B cell (primary cell): ENCODE results near the gene TGFBR3. TPM values are rescaled to one million over a fixed set of nuclear protein-coding genes. Genes with fewer than 3 reads are reported as not detected.

Source experiments
- ATAC-seq: fragments of 200-7000 bp; cut with Tn5 transposase; one replicate; pipeline ENCODE4 v1.10.0; 2021; ENCODE audit warnings: low read depth, mild to moderate bottlenecking, moderate number of reproducible peaks, moderate library complexity
- CTCF ChIA-PET: fragments of 350-600 bp; sonication (Branson Sonifier 250); formaldehyde crosslinking; loops from one replicate; lab custom pipeline; 2021; ENCODE audit warnings: antibody characterized with exemption, inconsistent platforms; lab: Charles Lee
- POLR2A ChIA-PET: fragments of 350-600 bp; sonication (Branson Sonifier 250); formaldehyde crosslinking; loops from one replicate; lab custom pipeline; 2021; ENCODE audit warnings: antibody characterized with exemption; lab: Charles Lee
- DNase-seq: peaks from one replicate; pipeline ENCODE4 v3.0.0; 2013
- H2AFZ ChIP-seq: 2 replicates; pipeline ENCODE4 v1.6.1; 2012; ENCODE audit warnings: mild to moderate bottlenecking, low read depth, low read length; ENCODE audit not compliant: insufficient read depth, poor library complexity, severe bottlenecking
- H3K27ac ChIP-seq, 2 donors: 1 replicate in 1 of 2; 2 replicates in 1 of 2; pipeline ENCODE4 v1.5.1; 2012 to 2013; ENCODE audit warnings: low read length in 2 of 2, mild to moderate bottlenecking in 2 of 2, moderate library complexity in 1 of 2
- H3K27me3 ChIP-seq, 4 experiments: fragments of 200-600 bp in 1 of 4; sonication (generic) in 1 of 4; replicated peaks in 1 of 4; 1 replicate in 2 of 4; 2 replicates in 2 of 4; pipeline versions ENCODE4 v1.6.1 to v1.7.0; 2013 to 2016; ENCODE audit warnings: low read length in 3 of 4, mild to moderate bottlenecking in 2 of 4, mixed read lengths in 1 of 4, moderate library complexity in 1 of 4; ENCODE audit not compliant: insufficient read depth in 4 of 4, control insufficient read depth in 3 of 4; ENCODE audit errors: control extremely low read depth in 1 of 4
- H3K36me3 ChIP-seq, 2 experiments: replicated peaks in 1 of 2; 1 replicate in 1 of 2; 2 replicates in 1 of 2; pipeline versions ENCODE4 v1.6.1 to v1.7.1; 2013; ENCODE audit warnings: low read length in 1 of 2; ENCODE audit not compliant: insufficient read depth in 2 of 2, control insufficient read depth in 1 of 2; ENCODE audit errors: control extremely low read depth in 1 of 2, extremely low read depth in 1 of 2
- H3K4me1 ChIP-seq, 2 donors: fragments of 200-600 bp in 1 of 2; sonication (generic) in 1 of 2; 1 replicate in 1 of 2; 2 replicates in 1 of 2; pipeline versions ENCODE4 v1.5.1 to v1.6.1; 2013 to 2017; ENCODE audit warnings: low read length in 2 of 2; ENCODE audit not compliant: control insufficient read depth in 2 of 2, insufficient read depth in 2 of 2
- H3K4me2 ChIP-seq: replicated peaks from 2 replicates; pipeline ENCODE3; 2012; ENCODE audit warnings: mild to moderate bottlenecking, low read depth, low read length; ENCODE audit not compliant: poor library complexity, severe bottlenecking
- H3K4me3 ChIP-seq, 5 experiments: fragments of 200-600 bp in 1 of 5; sonication (generic) in 1 of 5; 1 replicate in 3 of 5; 2 replicates in 2 of 5; pipeline versions ENCODE4 v1.5.1 to v1.7.0; 2011 to 2016; ENCODE audit warnings: low read length in 4 of 5, mild to moderate bottlenecking in 4 of 5, low read depth in 2 of 5, control low read depth in 1 of 5, moderate library complexity in 1 of 5; ENCODE audit not compliant: insufficient read depth in 1 of 5; ENCODE audit errors: control extremely low read depth in 1 of 5, extremely low read depth in 1 of 5
- H3K79me2 ChIP-seq: fragments of 200-600 bp; sonication (generic); one replicate; pipeline ENCODE4 v1.6.0; 2016; ENCODE audit warnings: low read length; ENCODE audit not compliant: control insufficient read depth, insufficient read depth
- H3K9ac ChIP-seq: fragments of 200-600 bp; sonication (generic); 2 replicates; pipeline ENCODE4 v1.6.1; 2017; ENCODE audit warnings: mild to moderate bottlenecking, low read length, moderate library complexity
- H3K9me3 ChIP-seq, 3 donors: one replicate each; pipeline versions ENCODE4 v1.6.1 to v1.7.1; 2013; ENCODE audit warnings: low read length in 2 of 3; ENCODE audit not compliant: control insufficient read depth in 2 of 3, insufficient read depth in 1 of 3; ENCODE audit errors: control extremely low read depth in 1 of 3
- H4K20me1 ChIP-seq: 2 replicates; pipeline ENCODE4 v1.6.0; 2012; ENCODE audit warnings: mild to moderate bottlenecking, low read length; ENCODE audit not compliant: insufficient read depth, control insufficient read depth, poor library complexity, severe bottlenecking
- H3K27ac Mint-ChIP-seq: one replicate; pipeline ENCODE4 v1.8.0; 2021; ENCODE audit warnings: mixed read lengths
- H3K27me3 Mint-ChIP-seq: one replicate; pipeline ENCODE4 v1.8.0; 2021; ENCODE audit warnings: mixed read lengths
- H3K4me1 Mint-ChIP-seq: one replicate; pipeline ENCODE4 v1.8.0; 2021; ENCODE audit warnings: mixed read lengths
- H3K4me3 Mint-ChIP-seq: one replicate; pipeline ENCODE4 v1.8.0; 2021; ENCODE audit warnings: mixed read lengths
- H3K9me3 Mint-ChIP-seq: one replicate; pipeline ENCODE4 v1.8.0; 2022; ENCODE audit warnings: mixed read lengths; ENCODE audit not compliant: insufficient read depth
- CTCF ChIP-seq: fragments of 200-600 bp; IDR thresholded peaks from one replicate; pipeline ENCODE4 v1.8.0; 2022; ENCODE audit warnings: antibody characterized with exemption, mild to moderate bottlenecking
- EZH2 ChIP-seq: IDR thresholded peaks from 2 replicates; pipeline ENCODE4 v1.6.1; 2012; ENCODE audit warnings: borderline replicate concordance, low read depth, mild to moderate bottlenecking, moderate library complexity, low read length; ENCODE audit not compliant: insufficient read depth, poor library complexity, severe bottlenecking
- WGBS: methylation state at CpG from one replicate; pipeline ENCODE4 v1.1.5; 2013; ENCODE audit warnings: missing lambda C conversion rate; ENCODE audit not compliant: insufficient coverage; 5-methylcytosine and 5-hydroxymethylcytosine counted together
- intact Hi-C: fragments of 100-400 bp; cut with micrococcal nuclease; formaldehyde crosslinking; loops from one replicate; pipeline ENCODE4 v1.10.0; 2022
- polyA plus RNA-seq: library from polyadenylated mRNA; depleted of rRNA; stranded (reverse); fragments of >200 nt; gene quantifications from 2 replicates; pipeline ENCODE4 v1.2.3, GENCODE V29; 2012
- total RNA-seq, 2 donors: library from RNA; stranded (reverse); fragments of 120-200 nt in 1 of 2; gene quantifications; 1 replicate in 1 of 2; 2 replicates in 1 of 2; pipeline versions ENCODE4 v1.2.3 to v1.2.4, GENCODE V29; 2013 to 2022

TGFBR3 gene
- total and polyA plus RNA-seq, 2 donors (not counting 1 experiment from before 2014, with no cell fraction given): 0.10 to 0.12 TPM

GRCh38 chr1:91879733-91880132 lies 6.2 kb downstream of the TGFBR3 start:
- no peaks in the 10 kb centered on the region for H4K20me1 ChIP-seq
- TF ChIP-seq CTCF (no peak), EZH2 (no peak)
- no peak overlapping the region for H3K4me3 Mint-ChIP-seq

GRCh38 chr1:91877574-91878208 lies 8.3 kb downstream of the TGFBR3 start:
- ChIA-PET POLR2A (no interaction called here), CTCF (no interaction called here)
- Histone ChIP-seq H3K4me3 (no peak overlapping the region), H3K79me2 (no peaks in the 10 kb centered on the region), H2AFZ (no peak overlapping the region), H3K27ac (no peak overlapping the region), H3K9ac (no peak overlapping the region), H3K36me3 (no peaks in the 10 kb centered on the region), H4K20me1 (no peaks in the 10 kb centered on the region), H3K4me1 (no peaks in the 10 kb centered on the region), H3K4me2 (no peak overlapping the region), H3K27me3 (no peaks in the 10 kb centered on the region), H3K9me3 (no peaks in the 10 kb centered on the region)
- H3K27ac Mint-ChIP-seq: no peak overlapping the region
- no CpG with 5 or more reads among the region's 5 CpGs for WGBS
- no peaks in the 10 kb centered on the region for H3K9me3 Mint-ChIP-seq
- no peaks in the 10 kb centered on the region for H3K4me1 Mint-ChIP-seq
- H3K27me3 Mint-ChIP-seq: peaks cover 43% of the 10 kb centered on the region
- TF ChIP-seq EZH2 (no peak), CTCF (no peak)
- no peak overlapping the region for H3K4me3 Mint-ChIP-seq
- DNase-seq (no peak), ATAC-seq (no peak)
- intact Hi-C loops: no loop called here

More at GRCh38 chr1:91879733-91880132, 6.2 kb downstream of the TGFBR3 start:
- H3K9me3 Mint-ChIP-seq: no peaks in the 10 kb centered on the region
- H3K4me1 Mint-ChIP-seq: peaks cover 8% of the 10 kb centered on the region
- ATAC-seq: no peak
- Histone ChIP-seq H2AFZ (no peak overlapping the region), H3K9me3 (no peaks in the 10 kb centered on the region), H3K27ac (no peak overlapping the region), H3K9ac (no peak overlapping the region), H3K27me3 (peaks cover 0 to 12% (median 10%) of the 10 kb centered on the region in 4 experiments), H3K4me3 (no peak overlapping the region), H3K79me2 (no peaks in the 10 kb centered on the region), H3K36me3 (no peaks in the 10 kb centered on the region), H3K4me1 (peaks cover 2 to 3% of the 10 kb centered on the region in 2 donors), H3K4me2 (no peak overlapping the region)
- intact Hi-C loops: no loop called here
- peaks cover 54% of the 10 kb centered on the region for H3K27me3 Mint-ChIP-seq
- ChIA-PET CTCF (no interaction called here), POLR2A (no interaction called here)
- no peak overlapping the region for H3K27ac Mint-ChIP-seq
- no peak for DNase-seq
